HG02642 (cell line): ENCODE results near the gene BMP7.

Source experiments
- ATAC-seq: cut with Tn5 transposase; IDR thresholded peaks from one replicate; pipeline ENCODE4 v1.9.1; 2021; ENCODE audit warnings: mild to moderate bottlenecking; ENCODE audit not compliant: unreplicated experiment, poor library complexity

Gene BMP7

DNA sequence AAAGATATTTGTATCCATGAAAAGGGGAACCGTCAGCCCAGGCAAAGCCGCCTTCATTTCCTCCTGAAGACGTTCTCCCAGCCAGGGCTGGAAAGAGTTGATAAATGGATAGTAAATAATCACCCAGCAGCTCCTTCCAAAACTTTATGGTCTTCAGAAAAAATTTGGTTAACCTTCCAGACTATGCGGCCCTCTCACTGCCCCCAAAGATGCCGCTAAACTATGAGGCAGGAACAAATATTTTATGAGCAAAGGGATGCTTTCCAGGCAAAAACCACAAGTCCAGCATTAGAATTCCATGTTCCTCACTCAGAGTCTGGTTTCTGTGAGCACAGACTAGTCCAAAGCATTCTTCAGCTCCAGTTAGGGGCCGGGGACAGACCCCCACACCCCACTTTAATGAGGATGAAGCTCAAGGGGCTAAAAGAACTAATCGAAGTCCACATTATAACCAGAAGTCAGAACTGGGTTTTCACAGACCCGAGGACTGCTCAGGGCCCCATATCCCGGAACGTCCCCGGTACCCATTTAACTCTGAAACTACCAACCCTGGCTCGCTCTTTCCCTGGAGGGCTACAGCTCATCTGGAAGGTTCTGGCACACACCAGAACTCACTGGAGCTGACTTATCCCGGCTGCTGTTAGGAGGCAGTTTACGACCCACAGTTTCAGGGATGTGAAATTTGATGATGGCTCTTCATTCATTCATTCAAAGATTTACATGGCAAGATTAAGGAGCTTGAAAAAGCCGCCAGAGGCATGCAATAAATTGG is 29.4 kb downstream of the BMP7 start:
- ATAC-seq: no peak

DNA sequence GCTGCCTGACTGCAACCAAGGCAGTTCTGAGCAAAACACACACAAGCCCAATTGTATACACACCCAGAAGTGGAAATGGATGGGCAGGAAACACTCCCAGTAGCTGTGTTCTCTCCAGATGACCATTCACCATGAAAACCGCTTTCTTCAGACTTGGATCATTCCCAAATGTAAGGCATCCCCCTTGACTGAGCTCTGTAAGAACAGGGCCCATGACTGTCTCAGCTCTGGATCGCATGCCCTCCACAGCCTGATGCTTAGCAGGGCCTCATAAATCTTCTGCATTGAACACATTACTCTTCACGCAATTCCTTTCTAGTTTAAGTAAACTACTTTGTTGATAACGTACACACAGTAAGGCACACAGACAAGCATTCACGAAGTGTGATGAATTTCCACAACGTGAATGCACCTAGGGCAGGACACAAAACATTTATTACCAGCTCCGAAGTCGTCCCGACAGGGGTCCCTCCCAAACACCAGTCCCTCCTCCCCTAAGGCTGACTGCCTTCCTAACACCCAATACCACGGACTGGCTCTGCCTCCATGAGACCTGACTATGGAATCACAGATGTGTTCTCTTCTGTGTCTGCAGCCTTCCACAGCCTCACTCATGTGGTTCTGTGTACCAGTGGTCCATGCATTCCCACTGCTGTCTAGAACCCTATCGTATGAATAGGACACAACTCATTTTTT is 31.7 kb downstream of the BMP7 start:
- no peak for ATAC-seq

DNA sequence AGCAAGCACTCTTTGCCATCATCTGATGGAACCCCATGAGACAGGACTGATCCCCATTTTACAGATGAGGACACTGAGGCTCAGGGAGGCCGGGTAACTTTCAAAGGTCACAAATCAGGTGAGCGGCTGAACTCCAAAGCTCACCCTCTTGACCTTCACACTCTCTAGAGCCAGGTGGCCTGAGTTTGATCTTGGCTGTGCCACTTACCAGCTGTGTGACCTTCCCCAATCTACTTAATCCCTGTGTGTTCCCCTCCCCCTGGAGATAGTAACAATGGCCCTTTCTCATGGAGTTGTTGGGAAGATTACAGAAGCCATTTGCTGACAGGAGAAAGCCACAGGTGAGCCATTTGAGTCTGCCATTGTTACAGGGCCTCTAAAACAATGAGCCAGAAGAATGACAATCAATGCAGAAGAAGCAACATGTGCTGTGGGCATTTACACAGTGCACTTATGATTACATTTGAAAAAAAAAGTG is 34.5 kb downstream of the BMP7 start:
- ATAC-seq: no peak

DNA sequence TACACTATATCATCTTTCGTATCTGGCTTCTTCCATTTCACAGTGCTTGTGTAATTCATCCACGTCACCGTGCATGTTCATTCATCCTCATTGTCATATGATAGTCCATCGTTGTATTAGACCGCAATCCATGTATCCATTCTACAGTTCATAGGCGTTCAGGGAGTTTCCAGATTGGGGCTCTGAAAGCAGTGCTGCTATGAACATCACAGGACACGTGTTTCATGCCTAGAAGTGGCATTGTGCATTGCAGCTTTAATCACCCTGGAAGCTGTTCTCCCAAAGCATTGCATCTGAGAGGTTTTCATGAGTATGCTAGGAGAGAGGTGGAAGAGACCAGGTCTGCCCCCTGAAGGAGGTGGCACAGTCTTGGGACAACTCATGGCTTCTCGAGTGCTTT is 35.3 kb downstream of the BMP7 start:
- ATAC-seq: no peak

DNA sequence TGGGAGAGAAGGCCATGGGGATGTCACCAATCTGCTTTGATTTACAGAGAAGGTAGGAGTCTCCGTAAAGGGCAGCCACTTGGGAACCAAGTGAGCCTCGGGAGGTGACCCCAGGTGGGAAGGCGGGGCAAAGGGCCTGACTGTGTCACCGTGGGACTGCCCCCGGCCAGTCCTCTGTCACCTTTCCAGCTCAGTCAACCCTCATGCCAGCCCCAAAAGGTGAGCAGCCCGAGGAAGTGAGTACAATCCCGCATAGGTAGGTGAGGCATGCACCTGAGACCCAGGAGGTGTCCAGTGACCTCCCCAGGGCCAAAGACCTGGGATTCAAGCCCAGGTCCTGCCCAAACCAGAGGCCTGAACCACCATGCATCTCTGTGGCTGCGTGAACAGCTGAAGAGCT is 36.2 kb downstream of the BMP7 start:
- ATAC-seq: no peak

DNA sequence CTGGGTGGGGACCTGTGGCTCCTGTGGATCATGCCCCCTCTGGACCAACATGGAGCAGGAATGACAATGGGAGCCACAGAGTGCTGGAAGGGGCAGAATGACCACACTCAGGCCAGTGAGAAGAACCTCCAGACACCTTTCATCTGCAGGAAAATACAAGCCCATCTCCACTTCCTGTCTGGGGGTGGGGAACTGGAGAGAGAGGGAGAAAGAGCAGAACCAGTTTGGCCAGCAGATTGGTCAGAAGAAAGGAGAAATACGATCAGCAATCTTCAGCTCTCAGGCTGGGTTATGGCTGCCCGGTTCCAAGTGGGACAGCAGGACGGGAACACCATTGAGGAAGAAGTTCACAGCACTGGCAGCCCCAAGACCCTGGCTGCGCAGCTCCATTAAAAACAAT is 37.0 kb downstream of the BMP7 start:
- ATAC-seq: no peak

DNA sequence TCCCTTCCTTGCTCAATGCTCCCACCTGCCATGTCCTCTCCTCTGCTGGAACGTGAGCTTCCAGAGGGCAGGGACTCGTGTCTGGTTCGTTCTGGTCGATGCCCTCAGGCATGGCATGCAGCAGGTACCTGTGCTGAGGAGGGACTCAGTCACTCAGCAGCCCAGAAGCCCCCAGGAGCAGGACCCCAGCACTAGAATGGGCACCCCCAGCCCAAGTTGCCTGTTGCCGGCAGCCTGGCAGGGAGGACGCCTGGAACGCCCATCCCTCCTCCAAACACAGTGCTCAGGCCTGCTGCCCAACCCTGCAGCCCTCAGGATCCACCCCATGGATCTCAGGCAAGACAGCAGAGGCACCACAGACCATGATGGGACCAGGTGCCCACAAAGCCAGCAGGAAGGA is 40.6 kb downstream of the BMP7 start:
- no peak for ATAC-seq

DNA sequence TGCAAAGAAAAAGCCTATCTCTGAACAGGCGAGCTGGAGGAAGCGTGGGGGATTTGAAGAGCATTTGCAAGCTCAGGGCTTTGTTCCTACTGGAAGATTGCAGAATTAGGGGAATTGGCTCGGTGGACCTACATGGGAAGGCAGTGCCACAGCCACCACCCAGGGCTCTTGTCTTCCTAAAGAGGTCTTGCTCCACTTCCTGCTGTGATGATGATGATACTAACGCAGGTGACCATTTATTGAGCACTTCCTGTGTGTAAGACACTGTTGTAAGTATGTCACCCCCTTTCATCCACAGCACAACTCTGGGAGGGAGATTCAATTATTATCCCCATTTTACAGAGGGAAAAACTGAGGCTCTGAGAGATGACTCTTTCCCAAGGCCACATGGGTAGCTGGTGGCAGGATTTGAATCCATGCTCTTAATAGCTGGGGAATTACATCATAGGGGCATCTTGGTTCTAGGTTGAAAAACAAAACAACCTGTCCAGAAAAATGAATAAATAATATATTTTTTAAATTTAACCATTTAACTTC is 41.2 kb downstream of the BMP7 start:
- no peak for ATAC-seq

DNA sequence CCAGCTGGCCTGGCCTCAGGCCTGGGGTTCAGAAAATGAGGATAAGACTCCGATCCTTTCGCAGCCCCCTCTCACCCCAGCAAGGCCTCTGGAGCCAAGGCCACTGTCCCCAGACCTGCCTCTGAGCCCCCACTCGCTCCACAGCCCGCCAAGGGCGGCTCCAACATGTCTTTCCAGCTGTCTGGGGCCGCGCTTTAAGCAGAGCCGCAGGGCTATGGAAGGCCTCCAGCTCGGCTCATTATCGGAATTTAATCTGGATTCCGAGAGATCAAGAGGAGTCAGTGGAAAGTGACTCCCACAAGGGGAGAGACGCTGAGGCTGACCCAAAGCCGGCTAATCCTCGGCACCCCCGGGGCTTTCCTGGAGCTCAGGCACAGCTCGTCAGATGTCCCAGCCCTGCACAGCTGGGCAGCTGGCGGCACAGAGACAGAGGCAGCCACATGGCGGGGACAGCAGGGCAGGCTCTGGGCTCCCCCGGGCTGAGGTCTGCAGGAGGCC is 41.8 kb downstream of the BMP7 start:
- ATAC-seq: no peak

DNA sequence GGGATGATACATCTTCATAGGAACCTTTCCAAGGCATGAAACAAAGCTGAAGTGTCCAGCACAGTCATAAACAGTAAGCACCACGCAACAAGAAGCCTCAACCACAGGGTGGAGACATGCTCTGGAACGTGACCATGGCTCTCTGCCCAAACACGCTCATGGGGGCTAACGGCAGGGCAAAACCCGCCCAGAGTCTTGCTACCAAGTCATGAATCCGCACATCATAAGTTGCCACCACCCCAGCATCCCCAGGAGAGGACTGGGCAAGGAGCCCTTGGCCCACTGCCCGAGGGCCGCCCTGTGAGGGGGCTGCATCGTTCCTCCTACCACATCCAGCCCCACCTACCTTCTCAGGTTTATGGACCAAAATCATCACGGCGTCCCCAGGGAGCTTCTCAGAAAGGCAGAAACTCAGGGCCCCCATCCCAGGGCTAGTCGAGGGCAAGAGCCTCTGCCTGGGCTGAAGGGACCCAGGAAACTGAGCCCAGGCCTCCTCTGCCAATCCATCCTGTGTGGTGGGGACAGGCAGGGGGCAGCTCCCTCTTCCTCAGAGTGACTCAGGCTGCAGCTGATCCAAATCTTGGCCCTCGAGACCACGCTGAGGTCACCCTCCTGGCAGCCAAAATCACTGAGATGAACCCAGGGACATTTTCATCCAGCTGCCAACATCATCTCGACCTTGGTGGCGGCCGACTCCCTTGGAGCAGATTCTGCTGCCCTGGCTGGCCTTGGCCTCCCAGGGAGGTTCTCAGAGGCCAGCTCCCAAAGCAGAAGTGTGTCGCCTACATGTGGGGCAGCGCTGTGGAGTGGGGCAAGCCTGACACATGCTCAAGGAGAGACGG is 42.6 kb downstream of the BMP7 start:
- ATAC-seq: no peak

DNA sequence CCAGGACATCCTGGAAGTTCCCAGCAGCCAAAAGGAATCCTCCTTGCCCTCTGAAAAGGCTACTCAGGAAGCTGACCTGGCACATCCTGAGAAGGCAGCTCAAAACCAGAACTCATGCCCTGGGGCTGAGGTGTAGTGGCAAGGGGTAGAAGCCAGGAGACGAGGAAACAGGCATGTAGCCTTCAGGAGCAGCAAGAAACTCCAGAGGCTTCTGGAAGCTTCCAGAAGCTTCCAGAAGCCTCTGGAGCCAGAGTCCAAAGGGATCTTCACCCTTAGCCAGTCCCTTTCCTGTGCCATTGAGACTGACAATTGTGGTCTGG is 43.9 kb downstream of the BMP7 start:
- ATAC-seq: no peak

DNA sequence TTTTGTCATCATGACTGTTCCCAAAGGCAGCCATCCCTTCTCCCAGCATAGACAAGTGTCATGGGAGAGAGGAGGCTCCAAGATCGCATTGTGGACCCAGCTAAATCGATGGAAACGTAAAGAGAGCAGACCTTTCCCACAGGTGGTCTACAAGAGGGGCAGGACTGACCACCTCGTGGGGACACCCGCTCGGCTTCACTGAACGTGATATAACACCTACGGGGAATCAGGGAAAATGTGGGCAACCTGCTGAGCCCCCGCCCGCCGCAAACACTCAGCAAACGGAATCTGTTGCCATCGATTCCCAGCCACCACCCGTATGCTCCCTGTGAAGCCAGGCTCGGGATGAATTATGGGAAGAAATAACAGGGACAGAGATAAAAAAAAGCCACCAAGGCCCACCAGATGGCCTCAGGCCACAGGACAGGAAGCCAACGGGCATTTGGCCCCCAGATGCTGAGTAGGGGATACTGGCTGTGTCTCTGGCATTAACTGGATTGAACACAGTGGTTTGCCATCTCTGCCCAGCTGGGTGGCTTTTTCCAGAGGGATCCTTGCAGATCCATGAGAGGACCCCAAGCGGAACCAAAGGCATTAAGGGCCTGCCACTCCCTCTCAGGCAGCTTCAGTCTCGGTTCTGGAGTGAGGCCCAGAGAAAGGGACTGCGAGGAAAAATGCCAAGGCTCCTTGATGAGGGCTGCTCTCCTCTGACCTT is 44.4 kb downstream of the BMP7 start:
- ATAC-seq: no peak

DNA sequence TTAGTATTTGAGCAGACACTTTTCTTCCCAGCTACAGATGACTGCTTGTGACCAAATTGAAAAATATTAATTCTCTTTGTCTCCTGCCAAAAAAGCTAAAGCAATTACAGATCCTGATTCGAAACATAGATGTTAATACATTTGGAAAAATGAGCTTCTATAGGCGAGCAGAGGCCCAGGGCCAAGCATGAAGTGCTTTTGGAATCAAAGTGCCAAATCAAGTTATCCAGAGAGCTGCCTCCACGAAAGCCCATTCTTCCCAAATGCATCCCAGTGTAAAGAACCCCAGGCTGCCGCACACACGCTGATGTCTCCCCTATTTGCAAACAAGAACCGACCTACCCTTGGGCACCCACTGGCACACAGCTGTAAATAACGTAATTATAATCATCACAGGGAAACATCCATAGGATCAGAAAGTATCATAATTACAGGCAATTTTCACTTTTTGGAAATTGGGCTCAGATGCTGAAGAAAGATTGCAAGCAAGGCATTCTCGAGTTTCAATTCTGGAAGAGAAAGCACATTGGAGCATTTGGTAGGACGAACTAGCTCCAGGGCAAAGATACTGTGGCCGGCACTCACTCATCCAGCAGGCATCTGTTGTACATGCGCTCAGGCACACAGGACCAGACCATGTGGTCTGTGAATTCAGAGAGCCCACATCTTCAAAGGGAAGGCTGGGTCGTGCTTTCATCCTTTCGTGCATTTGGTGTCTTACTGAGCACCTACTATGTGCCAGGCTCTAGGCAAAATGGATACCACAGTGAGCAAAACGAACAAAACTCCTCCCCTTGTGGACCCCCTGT is 45.9 kb downstream of the BMP7 start:
- no peak for ATAC-seq

DNA sequence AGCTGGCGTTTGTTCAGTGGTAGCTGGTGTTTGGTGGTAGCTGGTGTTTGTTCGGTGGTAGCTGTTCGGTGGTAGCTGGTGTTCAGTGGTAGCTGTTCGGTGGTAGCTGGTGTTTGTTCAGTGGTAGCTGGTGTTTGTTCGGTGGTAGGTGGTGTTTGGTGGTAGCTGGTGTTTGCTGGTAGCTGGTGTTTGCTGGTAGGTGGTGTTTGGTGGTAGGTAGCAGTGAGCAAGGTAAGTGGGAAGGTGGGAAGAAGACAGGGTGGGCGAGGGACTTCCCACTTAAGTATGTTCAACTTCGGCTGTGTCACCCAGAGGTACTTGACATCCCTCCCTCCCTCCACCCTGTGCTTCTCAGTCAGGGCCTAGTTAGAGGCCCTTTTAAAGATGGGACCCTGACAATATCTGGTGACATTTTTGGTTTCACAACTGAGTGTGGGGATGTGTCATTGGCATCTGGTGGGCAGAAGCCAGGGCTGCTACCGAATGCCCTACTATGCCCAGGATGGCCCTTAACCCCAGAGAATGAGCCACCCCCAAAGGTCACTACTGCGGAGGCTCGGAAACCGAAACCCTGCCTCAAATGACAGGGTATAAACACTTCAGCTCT is 47.3 kb downstream of the BMP7 start:
- ATAC-seq: no peak

DNA sequence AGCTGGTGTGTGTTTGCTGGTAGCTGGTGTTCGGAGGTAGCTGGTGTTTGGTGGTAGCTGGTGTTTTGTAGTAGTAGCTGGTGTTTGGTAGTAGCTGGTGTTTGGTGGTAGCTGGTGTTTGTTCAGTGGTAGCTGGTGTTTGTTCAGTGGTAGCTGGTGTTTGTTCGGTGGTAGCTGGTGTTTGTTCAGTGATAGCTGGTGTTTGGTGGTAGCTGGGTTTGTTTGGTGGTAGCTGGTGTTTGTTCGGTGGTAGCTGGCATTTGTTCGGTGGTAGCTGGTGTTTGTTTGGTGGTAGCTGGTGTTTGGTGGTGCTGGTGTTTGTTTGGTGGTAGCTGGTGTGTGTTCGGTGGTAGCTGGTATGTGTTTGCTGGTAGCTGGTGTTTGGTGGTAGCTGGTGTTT is 48.0 kb downstream of the BMP7 start:
- ATAC-seq: no peak

DNA sequence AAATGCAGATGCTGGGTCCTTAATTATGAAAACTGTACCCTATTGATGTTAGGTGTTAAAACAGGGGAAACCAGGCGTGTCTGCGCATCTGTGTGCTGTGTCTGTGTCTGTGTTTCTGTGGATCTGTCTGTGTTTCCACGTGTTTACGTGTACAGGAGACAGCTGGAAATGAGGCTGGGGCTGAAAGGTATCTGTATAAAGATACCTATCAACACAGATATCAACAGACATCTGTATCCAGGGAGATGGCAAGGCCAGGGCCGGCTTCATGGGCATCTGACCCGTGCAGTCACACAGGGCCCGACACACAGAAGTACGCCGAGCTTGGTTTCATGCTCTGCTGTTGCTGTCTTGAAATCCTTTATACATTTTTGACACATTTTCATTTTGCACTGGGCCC is 48.6 kb downstream of the BMP7 start:
- no peak for ATAC-seq

DNA sequence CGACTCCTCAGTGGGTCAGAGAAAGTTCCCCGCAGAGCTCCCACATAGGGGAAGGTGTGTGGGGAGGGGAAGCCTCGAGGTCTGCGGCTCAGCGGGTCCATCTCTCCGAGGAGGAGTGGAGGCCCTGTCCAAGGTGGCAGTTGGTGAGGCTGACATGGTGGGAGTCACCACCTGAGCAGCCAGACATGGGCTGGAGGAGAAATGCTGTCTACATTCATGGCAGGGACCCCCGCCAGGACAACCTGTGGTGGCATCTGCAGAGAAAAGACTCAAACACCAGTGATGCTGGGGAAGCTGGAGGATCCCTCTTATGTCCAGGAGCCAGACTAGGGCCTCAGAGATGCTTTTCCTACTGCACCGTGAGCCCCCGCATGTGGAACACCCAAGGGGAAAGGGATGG is 49.8 kb downstream of the BMP7 start:
- no peak for ATAC-seq

DNA sequence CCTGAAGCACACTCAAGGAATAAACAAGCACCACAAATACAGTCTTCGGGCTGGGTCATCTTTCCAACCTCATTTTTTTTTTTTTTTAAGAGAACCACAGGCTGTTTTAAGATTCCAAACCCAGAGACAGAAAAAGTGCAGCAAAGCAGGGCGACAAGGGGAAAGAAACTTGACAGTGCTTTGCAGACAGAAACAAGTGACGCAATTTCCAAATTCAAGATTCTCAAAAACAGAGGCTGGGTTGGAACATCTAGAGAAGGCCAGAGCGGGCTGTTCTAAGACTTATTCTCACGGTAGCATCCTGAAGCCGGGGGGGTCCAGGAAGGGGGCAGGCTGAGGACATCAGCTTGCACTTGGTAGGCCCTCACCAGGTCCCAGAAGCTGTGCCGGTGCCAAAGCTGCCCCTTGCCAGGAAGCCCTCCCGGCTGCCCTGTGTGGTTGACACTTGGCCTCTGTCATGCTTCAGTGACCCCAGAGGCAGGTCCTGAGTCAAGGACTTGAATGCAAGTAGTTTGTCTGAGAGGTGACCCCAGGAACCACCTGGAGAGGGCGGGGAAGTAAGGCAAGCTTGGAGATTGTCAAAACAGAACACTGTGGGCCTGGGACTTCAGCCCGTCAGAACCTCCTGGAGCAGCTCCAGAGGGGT is 50.5 kb downstream of the BMP7 start:
- no peak for ATAC-seq
